Measurements from ENCODE around the gene TNPO3.
"Not testable (repeated sequence)": the region's sequence is repeated elsewhere in the genome, so short reads cannot be mapped to it uniquely, and the experiment has no call there.

TNPO3 gene

GRCh38 chr7:128954830-128955802 is 99.8 kb downstream of the TNPO3 start:
- DNase-seq, result no peak

- no peak for DNase-seq
These were observed 100.8 kb downstream of the TNPO3 start for GRCh38 chr7:128954150-128954549.

DNA sequence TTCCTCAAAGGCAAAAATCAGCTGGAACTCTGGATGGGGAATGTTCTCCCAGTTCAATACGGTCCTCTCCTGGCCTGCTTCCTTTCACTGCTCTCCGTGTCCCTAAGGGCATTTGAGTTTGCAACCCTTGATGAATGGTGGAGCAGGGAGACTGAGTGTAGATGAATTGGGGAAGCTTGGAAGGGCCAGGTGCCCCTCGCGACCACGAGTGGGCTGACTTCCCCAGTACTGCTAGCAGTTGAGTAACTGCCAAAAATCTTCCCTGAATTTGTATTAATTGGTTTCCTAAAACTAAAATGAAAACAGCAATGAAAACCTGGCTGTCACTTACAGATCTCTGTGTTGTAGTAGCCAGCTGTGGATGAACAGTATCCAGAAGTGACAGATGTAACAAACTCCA is 103.6 kb downstream of the TNPO3 start:
- no peak for DNase-seq

DNA sequence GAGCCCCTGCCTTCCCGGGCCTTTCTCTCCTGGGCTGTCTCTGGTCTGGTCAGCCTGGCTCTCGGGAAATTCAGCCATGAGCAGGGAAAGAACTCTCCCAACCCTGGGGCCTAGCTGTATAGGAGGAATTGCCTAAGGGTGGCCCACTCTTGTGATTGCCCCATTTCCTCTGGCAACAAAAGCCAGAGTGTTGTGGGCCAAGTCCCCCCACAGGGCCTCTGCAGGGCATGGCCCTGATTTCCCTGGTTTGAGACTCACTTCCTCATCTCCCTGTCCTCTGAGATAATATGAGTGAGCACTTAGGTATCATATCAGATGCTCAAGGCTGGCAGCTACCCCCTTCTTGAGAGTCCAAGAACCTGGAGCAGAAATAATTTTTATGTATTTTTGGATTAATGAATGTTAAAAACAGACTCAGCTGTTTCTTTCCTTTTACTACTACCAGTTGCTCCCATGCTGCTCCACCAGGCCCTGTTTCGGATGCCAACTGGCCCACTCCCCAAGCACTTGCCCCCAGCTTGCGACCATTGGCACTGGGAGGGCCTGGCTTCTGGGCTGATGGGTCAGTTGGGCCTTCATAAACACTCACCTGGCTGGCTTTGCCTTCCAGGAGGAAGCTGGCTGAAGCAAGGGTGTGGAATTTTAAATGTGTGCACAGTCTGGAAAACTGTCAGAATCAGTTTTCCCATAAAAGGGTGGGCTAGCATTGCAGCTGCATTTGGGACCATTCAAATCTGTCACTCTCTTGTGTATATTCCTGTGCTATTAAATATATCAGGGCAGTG is 105.7 kb downstream of the TNPO3 start:
- DNase-seq, result no peak

DNA sequence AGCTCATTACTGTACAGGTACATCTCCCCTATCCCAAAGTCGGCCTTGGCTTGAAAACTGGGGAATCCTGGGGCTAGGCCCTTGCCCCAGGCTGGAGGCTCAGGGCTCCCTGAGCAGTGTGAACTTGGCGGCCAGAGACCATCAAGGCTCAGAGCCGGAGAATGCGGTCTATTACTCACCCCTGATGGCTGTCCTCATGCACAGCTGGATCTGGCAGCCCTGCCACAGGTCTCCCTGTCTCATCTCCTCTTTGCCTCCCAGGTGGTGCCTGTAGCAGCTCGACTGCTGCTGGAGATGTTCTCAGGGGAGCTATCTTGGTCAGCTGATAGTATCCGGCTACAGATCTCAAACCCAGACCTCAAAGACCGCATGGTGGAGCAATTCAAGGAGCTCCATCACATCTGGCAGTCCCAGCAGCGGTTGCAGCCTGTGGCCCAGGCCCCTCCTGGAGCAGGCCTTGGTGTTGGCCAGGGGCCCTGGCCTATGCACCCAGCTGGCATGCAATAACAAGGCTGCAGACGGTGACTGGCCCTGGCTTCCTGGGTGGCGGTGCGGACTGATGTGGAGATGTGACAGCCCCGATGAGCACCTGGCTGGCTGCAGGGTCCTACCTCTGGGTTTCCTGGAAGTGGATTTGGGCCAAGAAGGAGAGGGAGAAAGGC is 106.5 kb downstream of the TNPO3 start:
- DNase-seq, result no peak

- DNase-seq, result no peak
These were observed 107.1 kb downstream of the TNPO3 start for GRCh38 chr7:128947854-128948253.

GRCh38 chr7:128946936-128947830 is 107.7 kb downstream of the TNPO3 start:
- DNase-seq, result peak; percentile 16

- no peak for DNase-seq
These were observed 109.1 kb downstream of the TNPO3 start for GRCh38 chr7:128945668-128946366.

DNA sequence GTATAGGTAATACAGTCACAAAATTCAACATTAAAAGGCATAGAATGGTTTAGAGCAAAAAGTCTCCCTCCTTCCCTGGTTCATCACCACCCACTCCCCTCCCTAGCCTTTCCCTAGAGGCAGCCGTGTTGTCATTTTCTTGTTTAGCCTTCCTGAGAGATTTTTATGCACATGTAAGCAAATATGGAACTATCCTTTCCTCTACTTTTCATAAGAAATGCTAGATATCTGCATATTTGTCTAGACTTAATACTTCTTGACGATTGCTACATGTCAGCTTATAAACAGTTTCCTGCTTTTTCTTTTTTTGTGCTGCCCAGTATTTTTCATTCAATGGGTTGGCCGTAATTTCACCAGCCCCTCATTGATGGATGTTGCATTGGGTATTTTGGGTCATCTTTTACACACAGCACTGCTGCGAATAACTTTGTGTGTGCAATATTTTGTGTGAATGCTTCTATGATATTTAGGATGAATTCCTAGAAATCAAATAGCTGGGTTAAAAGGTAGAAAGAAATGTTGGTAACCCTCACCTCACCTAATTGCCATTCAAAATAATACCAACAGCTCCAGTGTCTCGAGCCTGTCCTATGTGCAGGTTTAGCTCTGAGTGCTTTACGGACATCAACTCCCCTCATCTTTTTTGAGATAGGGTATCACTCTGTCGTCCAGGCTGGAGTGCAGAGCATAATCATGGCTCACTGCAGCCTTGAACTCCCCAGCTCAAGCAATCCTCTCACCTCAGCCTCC is 110.2 kb downstream of the TNPO3 start:
- no peak for DNase-seq

- not testable (repeated sequence) for DNase-seq
These were observed 111.7 kb downstream of the TNPO3 start for GRCh38 chr7:128943251-128943650.

GRCh38 chr7:128941946-128942526 is 112.9 kb downstream of the TNPO3 start:
- no peak for DNase-seq

- no peak for DNase-seq
These were observed 113.5 kb downstream of the TNPO3 start for GRCh38 chr7:128941323-128941890.

- DNase-seq, result no peak
These were observed 114.2 kb downstream of the TNPO3 start for GRCh38 chr7:128940494-128941322.

DNA sequence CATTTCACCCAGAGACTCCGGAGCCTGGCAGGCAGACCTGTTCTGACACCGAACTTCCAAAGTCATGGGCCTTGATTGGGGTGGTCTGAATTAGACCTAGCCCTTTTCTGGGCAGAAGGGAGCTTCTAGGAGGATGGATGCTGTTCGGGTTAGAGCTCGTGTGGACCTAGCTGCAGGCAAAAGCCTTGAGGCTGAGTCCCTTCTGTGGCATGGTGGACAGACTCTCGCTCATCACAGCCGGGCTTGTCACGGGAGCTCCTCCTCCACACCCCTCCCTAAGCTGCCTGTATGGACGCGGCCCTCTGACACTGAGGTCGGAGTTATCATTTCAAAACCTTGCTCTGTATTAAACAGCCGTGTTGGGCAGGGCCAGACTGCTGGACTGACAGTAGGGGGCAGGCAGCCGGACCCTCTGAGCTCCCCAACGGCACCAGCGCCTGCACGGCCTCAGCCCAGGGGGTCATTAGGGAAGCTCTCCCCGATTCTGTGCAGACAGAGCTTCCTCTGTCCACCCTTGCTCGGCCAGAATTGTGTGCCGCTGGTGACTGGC is 115.0 kb downstream of the TNPO3 start:
- no peak for DNase-seq

DNA sequence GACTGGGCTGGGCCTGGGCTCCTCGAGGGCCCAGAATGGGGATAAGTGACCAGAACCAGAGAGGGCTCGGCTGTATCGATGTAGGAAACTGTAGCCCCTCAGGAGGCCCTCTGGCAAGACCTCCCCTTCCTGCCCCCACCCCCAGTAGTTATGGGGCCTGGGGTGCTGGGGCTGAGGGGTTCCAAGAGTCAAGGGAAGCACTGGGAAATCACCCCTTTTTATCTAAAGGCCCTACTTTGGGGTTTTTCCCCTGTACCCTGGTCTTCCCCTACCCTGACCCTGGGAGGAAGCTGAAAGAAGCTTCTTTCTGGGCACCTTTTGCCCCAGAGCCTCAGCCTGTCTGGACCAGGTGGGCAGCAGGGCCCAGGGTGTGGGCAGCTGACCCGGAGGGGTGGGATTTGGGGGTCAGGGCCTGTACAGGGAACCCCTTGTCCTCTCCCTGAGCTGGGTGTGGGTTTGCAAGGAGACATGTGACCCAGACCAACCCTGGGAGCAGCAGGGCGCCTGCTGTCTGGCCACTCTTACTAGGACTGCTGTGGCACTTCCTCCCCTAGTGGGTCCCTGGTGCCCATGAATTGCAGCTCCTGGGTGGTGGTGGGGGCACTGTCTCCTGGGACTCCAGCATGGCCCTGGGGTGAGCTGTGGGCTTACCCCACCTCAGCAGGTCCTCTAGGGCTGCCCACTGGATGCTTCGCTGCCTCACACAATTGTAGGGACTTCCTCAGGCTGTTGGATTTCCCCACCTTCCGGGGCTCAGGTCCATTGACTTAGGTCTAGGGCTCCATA is 115.6 kb downstream of the TNPO3 start:
- no peak for DNase-seq

DNA sequence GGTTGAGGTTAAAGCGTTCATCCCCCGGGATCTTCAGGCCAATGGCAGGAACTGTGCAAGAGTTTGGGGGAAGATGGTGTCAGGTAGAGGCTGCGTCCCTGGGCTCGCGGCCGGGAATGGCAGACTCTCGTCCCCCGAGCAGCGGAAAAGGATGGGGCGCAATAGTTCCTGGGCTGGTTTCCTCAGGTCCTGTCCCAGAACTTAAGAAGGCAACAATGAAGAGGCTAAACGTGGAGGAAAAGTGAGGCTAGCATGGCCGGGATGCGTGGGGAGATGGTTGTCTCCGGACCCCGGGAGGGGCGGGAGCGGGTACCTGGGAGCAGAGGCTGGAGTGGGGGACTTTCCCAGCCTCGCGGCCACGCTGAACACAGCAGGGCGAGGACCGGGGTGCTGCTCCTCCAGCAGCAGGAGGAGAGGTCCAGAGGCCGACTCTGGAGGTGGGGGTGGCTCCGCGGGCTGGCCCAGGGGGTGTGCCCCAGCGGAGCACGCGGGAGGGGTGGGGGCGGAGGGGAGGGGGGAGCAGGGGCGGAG is 116.3 kb downstream of the TNPO3 start:
- DNase-seq, result no peak

- no peak for DNase-seq
These were observed 117.0 kb downstream of the TNPO3 start, which contains the start of gene IRF5 for GRCh38 chr7:128937647-128938543. TSS of gene IRF5 (plus strand) at chr7:128937927. CDS start at chr7:128942082, 4,155 bp downstream.

All from NCI-H82 (cell line).